Mucosa of descending colon (tissue), 3 donors: ENCODE measurements around the gene RTCA. TPM values are rescaled to one million over a fixed set of nuclear protein-coding genes. Genes with fewer than 3 reads are reported as not detected.
"Not testable (repeated sequence)": the region's sequence is repeated elsewhere in the genome, so short reads cannot be mapped to it uniquely, and the experiment has no call there.

ENCODE experiments used
- ATAC-seq: fragments of 200-7000 bp; cut with Tn5 transposase; one replicate; pipeline ENCODE4 v1.9.1; 2020; ENCODE audit warnings: mild to moderate bottlenecking, moderate library complexity
- DNase-seq, 3 donors: peaks; one replicate each; pipeline ENCODE4 v3.0.0-alpha.2; 2020
- H3K36me3 ChIP-seq: fragments of 200-600 bp; one replicate; pipeline ENCODE4 v1.8.0; 2021; ENCODE audit warnings: low read depth, mild to moderate bottlenecking
- H3K4me1 ChIP-seq: fragments of 200-600 bp; one replicate; pipeline ENCODE4 v1.8.0; 2021; ENCODE audit warnings: low read depth, mild to moderate bottlenecking
- H3K4me3 ChIP-seq: fragments of 200-600 bp; one replicate; pipeline ENCODE4 v1.8.0; 2021; ENCODE audit warnings: mild to moderate bottlenecking
- H3K9me3 ChIP-seq: fragments of 200-600 bp; one replicate; pipeline ENCODE4 v1.8.0; 2021; ENCODE audit warnings: mild to moderate bottlenecking
- intact Hi-C, 2 donors: fragments of 100-400 bp; cut with DNase I in 1 of 2; cut with micrococcal nuclease in 1 of 2; formaldehyde crosslinking; loops; one replicate each; pipeline versions ENCODE4 v1.11.0 to v1.11.1; 2022; cut with DNase I, micrococcal nuclease
- total RNA-seq, 3 donors: library from RNA; stranded (reverse); fragmentation: NEBNext Ultra II Directional in 2 of 3; extraction: Animal tissue kit (Norgen Biotek cat#: 25700) in 2 of 3; gene quantifications; one replicate each; pipeline versions ENCODE4 v1.2.1 to v1.2.4, GENCODE V29; 2021 to 2023
- TF ChIP-seq, protein P1 (sequence below): fragments of 200-600 bp; IDR thresholded peaks from one replicate; pipeline ENCODE4 v1.8.0; 2022; ENCODE audit warnings: antibody characterized with exemption, mild to moderate bottlenecking
- donor health status: DM: no; HTN: no; CAD: no; lungs with moderate emphysema.
- donor health status: DM: no; HTN: no; CAD: no.
- donor health status: DM: no; HTN: yes; CAD: no.

RTCA gene
- total RNA-seq, 3 donors from 2014 or later: 35.0 to 40.1 (median 36.3) TPM

DNA sequence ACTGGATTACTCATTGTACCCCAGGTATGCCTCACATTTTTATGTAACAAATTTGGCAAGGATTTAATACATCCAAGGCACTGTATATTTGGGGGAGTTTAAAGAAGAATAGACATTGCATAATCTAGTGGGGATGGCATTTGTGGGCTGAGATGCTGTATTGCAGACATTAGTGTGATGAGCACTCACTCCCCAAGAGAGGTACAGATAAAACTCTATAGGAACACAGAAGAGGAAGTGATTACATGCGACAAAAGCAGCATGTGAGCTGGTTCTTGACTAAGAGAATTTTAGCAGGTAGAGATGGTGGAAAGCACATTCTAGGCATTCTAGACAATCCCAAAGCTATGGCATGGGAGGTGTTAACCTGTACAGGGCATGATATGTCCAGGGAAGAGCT, 62.1 kb downstream of the RTCA start:
- peaks cover 2% of the 10 kb centered on the region for H3K4me1 ChIP-seq
- intact Hi-C loops: no loop called here
- no peaks in the 10 kb centered on the region for H3K36me3 ChIP-seq
- H3K4me3 ChIP-seq: no peak overlapping the region
- ATAC-seq: no peak
- DNase-seq: no peak
- H3K9me3 ChIP-seq: no peaks in the 10 kb centered on the region
- TF ChIP-seq, protein P1, sequence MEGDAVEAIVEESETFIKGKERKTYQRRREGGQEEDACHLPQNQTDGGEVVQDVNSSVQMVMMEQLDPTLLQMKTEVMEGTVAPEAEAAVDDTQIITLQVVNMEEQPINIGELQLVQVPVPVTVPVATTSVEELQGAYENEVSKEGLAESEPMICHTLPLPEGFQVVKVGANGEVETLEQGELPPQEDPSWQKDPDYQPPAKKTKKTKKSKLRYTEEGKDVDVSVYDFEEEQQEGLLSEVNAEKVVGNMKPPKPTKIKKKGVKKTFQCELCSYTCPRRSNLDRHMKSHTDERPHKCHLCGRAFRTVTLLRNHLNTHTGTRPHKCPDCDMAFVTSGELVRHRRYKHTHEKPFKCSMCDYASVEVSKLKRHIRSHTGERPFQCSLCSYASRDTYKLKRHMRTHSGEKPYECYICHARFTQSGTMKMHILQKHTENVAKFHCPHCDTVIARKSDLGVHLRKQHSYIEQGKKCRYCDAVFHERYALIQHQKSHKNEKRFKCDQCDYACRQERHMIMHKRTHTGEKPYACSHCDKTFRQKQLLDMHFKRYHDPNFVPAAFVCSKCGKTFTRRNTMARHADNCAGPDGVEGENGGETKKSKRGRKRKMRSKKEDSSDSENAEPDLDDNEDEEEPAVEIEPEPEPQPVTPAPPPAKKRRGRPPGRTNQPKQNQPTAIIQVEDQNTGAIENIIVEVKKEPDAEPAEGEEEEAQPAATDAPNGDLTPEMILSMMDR: no peak

DNA sequence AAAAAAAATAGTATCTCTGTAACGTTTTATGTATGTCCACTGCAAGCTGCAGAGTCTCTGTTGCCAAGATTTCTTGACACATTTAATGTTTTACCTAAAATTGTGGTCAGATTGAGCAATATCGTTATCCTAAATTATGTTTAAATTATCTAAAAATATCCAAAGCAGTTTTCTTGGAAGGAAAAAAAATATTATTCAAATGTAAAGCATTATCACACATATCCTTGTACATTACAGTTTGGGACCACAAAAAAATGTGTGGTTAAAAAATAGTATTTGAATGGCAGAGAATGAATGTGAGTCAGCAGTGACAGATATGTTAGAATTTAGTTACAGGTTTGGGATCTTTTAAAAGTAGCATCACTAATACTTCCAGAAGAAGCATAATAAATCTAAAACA, 65.1 kb downstream of the RTCA start:
- intact Hi-C loops, H3K9me3 ChIP-seq, ATAC-seq, H3K4me3 ChIP-seq, H3K4me1 ChIP-seq, DNase-seq, H3K36me3 ChIP-seq: not testable (repeated sequence)

DNA sequence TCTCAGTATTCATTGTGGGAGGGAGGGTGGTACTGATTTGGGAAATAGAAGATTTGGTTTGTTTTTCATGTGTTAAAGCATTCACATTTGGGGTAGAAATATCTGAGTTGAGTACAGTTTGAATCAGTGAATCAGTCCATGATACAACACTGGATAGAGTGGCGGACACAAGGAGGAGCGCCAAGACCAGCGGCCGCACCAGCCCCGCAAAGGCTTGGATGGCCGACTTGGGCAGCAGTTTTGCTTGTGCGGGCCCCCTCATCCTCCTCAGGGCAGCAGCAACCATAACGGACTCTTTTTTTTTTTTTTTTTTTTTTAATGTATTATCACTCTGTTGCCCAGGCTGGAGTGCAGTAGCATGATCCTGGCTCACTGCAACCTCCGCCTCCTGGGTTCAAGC, 66.3 kb downstream of the RTCA start:
- ATAC-seq: no peak
- TF ChIP-seq, protein P1: no peak
- no peak for DNase-seq
- intact Hi-C loops: no loop called here
- Histone ChIP-seq H3K36me3 (no peaks in the 10 kb centered on the region), H3K4me1 (no peaks in the 10 kb centered on the region), H3K4me3 (no peak overlapping the region), H3K9me3 (no peaks in the 10 kb centered on the region)

DNA sequence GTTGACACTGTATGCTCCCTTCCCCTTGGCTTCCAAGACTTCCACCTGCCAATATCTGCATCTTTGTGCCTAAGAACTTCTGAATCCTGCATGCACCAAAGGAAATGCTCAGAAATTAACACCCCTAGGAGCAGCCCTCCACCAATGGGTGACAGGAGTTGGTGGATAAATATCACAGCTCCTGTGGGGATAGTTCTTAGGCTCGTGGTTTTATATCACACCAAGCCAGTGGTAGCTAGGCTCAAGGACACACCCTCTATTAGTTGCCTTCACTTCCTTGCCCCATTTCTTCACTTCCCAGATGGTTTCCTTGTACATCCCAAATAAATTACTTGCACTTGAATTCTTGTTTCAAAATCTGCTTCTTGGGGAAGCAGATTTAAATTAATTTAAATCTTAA, 69.4 kb downstream of the RTCA start:
- no peak for ATAC-seq
- H3K9me3 ChIP-seq: no peaks in the 10 kb centered on the region
- TF ChIP-seq, protein P1: no peak
- no peaks in the 10 kb centered on the region for H3K4me1 ChIP-seq
- DNase-seq: no peak
- no peaks in the 10 kb centered on the region for H3K36me3 ChIP-seq
- intact Hi-C loops: no loop called here
- no peak overlapping the region for H3K4me3 ChIP-seq

DNA sequence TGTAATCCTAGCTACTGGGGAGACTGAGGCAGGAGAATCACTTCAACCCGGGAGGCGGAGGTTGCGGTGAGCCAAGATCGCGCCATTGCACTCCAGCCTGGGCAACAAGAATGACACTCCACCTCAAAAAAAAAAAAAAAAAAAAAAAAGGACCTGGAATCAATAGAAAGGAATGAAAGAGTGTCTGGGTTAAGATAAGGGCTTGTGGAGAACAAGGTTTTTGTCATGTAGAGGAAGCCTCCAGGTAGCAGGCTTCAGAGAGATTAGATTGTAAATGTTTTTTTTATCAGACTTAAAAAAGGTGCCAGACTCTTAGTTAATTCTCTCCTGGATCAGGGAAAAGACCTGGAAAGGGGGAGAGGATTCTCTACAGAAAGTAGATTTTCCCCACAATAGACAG, 71.9 kb downstream of the RTCA start:
- DNase-seq, H3K4me3 ChIP-seq, H3K4me1 ChIP-seq, H3K9me3 ChIP-seq, ATAC-seq, intact Hi-C loops, H3K36me3 ChIP-seq: not testable (repeated sequence)

DNA sequence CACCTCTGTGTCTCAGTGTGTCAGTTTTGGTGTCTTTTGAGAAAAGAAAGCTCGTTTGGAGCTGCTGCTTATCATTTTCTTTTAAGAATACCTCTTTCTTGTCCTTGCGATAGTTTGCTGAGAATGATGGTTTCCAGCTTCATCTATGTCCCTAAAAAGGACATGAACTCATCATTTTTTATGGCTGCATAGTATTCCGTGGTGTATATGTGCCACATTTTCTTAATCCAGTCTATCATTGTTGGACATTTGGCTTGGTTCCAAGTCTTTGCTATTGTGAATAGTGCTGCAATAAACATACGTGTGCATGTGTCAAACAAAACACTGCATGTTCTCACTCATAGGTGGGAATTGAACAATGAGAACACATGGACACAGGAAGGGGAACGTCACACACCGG, 73.7 kb downstream of the RTCA start:
- H3K36me3 ChIP-seq, H3K9me3 ChIP-seq, intact Hi-C loops, H3K4me1 ChIP-seq, DNase-seq, H3K4me3 ChIP-seq, ATAC-seq: not testable (repeated sequence)

DNA sequence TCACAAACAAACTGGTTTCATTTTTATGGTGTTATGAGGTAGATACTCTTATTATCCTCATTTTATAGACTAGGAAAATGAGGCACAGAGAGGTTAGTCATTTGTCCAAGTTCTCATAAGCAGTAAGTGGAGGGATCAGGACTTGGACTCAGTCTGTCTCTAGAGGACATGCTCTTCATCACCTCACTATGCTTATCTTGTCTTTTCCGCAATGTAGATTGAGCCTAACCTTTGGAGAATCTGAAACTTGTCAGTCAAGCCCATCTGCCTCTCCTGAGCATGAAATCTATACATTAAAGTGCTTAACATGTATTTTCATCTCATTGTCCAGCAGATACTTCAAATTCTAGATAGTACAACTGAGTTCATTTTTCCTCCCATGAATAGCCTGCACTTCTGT, 74.5 kb downstream of the RTCA start:
- TF ChIP-seq, protein P1: no peak
- ATAC-seq (no peak), DNase-seq (no peak)
- no peak overlapping the region for H3K4me3 ChIP-seq
- H3K4me1 ChIP-seq: no peaks in the 10 kb centered on the region
- no peaks in the 10 kb centered on the region for H3K9me3 ChIP-seq
- no peaks in the 10 kb centered on the region for H3K36me3 ChIP-seq
- intact Hi-C loops: no loop called here
